Hypothalamus (tissue), 51 donors: ENCODE measurements around the gene OPTN.
"Not testable (repeated sequence)": the region's sequence is repeated elsewhere in the genome, so short reads cannot be mapped to it uniquely, and the experiment has no call there.

Experiments used
- DNase-seq, 51 donors: peaks; one replicate each; lab custom pipeline; 2025; lab: John Stamatoyannopoulos, UW

The OPTN gene

GRCh38 chr10:13099666-13100348, at the start of gene OPTN:
TSS of gene OPTN (plus strand) at chr10:13100163. CDS start at chr10:13109123, 8,960 bp downstream.
- peak; percentile 33 to 98 (median 76) for DNase-seq

GRCh38 chr10:13051126-13051694, 48.8 kb upstream of the OPTN start:
- no peak for DNase-seq

GRCh38 chr10:13053208-13053607, 46.8 kb upstream of the OPTN start:
- not testable (repeated sequence) for DNase-seq

- DNase-seq: no peak
These were observed 46.0 kb upstream of the OPTN start for GRCh38 chr10:13053794-13054462.

- DNase-seq: no peak
These were observed 45.1 kb upstream of the OPTN start for GRCh38 chr10:13054844-13055243.

GRCh38 chr10:13056456-13057077, 43.4 kb upstream of the OPTN start:
- DNase-seq: peak in 2 of 51 donors; percentile 2 to 3

- DNase-seq: no peak
These were observed 37.2 kb upstream of the OPTN start for GRCh38 chr10:13062803-13063202.

- no peak for DNase-seq
These were observed 33.4 kb upstream of the OPTN start for GRCh38 chr10:13066527-13066926.

- no peak for DNase-seq
These were observed 32.5 kb upstream of the OPTN start for GRCh38 chr10:13067431-13067830.

- no peak for DNase-seq
These were observed 31.9 kb upstream of the OPTN start for GRCh38 chr10:13068071-13068470.

- no peak for DNase-seq
These were observed 31.5 kb upstream of the OPTN start for GRCh38 chr10:13068484-13068883.

- no peak for DNase-seq
These were observed 27.6 kb upstream of the OPTN start for GRCh38 chr10:13072339-13072738.

- peak in 44 of 51 donors; percentile 0 to 81 (median 35) for DNase-seq
These were observed 25.2 kb upstream of the OPTN start for GRCh38 chr10:13074563-13075451.

GRCh38 chr10:13078912-13079775, 20.8 kb upstream of the OPTN start:
- DNase-seq: no peak

GRCh38 chr10:13079776-13080050, 20.2 kb upstream of the OPTN start:
- DNase-seq: no peak

- no peak for DNase-seq
These were observed 19.3 kb upstream of the OPTN start for GRCh38 chr10:13080643-13081042.

GRCh38 chr10:13083700-13084099, 16.3 kb upstream of the OPTN start:
- not testable (repeated sequence) for DNase-seq

GRCh38 chr10:13086056-13086455, 13.9 kb upstream of the OPTN start:
- no peak for DNase-seq

- no peak for DNase-seq
These were observed 12.4 kb upstream of the OPTN start for GRCh38 chr10:13087601-13087985.
